Ishikawa (cell line): ENCODE results near the gene PRICKLE1.
A peak's percentile ranks its signal among the peaks of the same experiment; 100 is the strongest.

Source experiments
- CEBPB ChIP-seq: IDR thresholded peaks from 2 replicates; pipeline ENCODE4 v1.6.1; 2012
- CREB1 ChIP-seq: IDR thresholded peaks from 2 replicates; pipeline ENCODE4 v1.6.1; 2012; ENCODE audit warnings: low read depth
- EGR1 ChIP-seq: IDR thresholded peaks from 2 replicates; pipeline ENCODE4 v1.6.1; 2012
- EP300 ChIP-seq: IDR thresholded peaks from 2 replicates; pipeline ENCODE4 v1.6.1; 2012; ENCODE audit warnings: borderline replicate concordance
- FOXM1 ChIP-seq: IDR thresholded peaks from 2 replicates; pipeline ENCODE4 v1.6.1; 2012; ENCODE audit warnings: low read depth, borderline replicate concordance
- NFIC ChIP-seq: IDR thresholded peaks from 2 replicates; pipeline ENCODE4 v1.6.1; 2012
- RAD21 ChIP-seq: IDR thresholded peaks from 2 replicates; pipeline ENCODE4 v1.6.1; 2012; ENCODE audit warnings: low read depth
- TAF1 ChIP-seq: IDR thresholded peaks from 2 replicates; pipeline ENCODE4 v1.6.1; 2012; ENCODE audit warnings: low read depth, mild to moderate bottlenecking
- TCF12 ChIP-seq: IDR thresholded peaks from 2 replicates; pipeline ENCODE4 v1.6.1; 2012; ENCODE audit warnings: low read depth
- TEAD4 ChIP-seq: IDR thresholded peaks from 2 replicates; pipeline ENCODE4 v1.6.1; 2012
- YY1 ChIP-seq: IDR thresholded peaks from 2 replicates; pipeline ENCODE4 v1.6.1; 2012; ENCODE audit warnings: low read depth
- ZBTB7A ChIP-seq: IDR thresholded peaks from 2 replicates; pipeline ENCODE4 v1.6.1; 2012; ENCODE audit warnings: low read depth
- TF ChIP-seq, protein P1 (sequence below): IDR thresholded peaks from 2 replicates; pipeline ENCODE4 v1.6.1; 2012
- TF ChIP-seq, protein P2 (sequence below): IDR thresholded peaks from 2 replicates; pipeline ENCODE4 v1.6.1; 2012
- TF ChIP-seq, protein P3 (sequence below): IDR thresholded peaks from 2 replicates; pipeline ENCODE4 v1.6.1; 2012; ENCODE audit warnings: low read depth, mild to moderate bottlenecking

PRICKLE1 gene

DNA sequence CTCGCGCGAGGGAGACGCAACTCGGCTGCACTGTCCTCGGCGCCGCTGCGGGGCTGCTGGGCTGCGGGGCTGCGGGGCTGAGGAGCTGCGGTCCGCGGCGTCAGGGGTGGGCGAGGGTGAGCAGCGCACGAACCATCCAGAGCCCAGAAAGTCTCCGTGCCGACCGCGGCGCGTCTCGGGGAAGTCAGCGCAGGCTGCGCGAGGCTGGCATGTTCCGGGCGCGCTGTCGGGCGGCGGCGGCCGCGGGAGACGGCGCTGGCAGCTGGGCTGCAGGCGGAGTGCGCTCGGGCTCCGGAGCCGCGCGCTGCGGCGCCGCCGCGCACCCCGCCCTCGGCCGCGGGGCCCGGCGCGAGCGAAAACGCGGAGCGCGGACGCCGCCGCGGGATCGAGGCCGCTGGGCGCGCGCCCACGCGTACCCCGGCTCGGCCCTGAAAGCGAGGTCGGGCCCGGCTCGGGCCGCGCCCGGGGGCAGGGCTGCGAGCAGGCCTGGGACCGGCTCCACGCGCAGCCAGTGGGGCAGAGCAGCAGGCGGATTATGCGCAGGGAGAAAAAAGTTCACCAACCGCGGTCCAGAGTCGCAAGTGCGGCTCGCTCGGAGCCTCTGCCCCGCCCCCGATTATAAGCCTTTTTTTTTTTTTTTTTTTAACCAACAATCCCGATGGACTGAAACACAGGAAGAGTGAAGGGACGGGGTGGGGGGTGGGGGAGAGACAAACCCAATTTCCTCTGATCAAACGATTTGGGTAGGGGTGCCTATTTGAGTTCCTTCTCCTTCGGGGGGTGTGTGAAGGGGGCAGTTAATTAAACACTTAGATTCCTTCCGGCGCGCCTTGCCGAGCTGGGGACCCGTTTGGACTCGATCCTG is at the start of gene PRICKLE1:
Gene PRICKLE1 (minus strand): TSS at position 282 of the 865 bp plus-strand sequence. CDS start 117,230 bp downstream, outside the sequence.
- no peak for TF ChIP-seq ZBTB7A
- no peak for TF ChIP-seq CEBPB
- no peak for TF ChIP-seq EP300
- TF ChIP-seq CREB1, result no peak
- TF ChIP-seq EGR1, result peak; percentile 69; the same call in 1 of the 2 replicates

DNA sequence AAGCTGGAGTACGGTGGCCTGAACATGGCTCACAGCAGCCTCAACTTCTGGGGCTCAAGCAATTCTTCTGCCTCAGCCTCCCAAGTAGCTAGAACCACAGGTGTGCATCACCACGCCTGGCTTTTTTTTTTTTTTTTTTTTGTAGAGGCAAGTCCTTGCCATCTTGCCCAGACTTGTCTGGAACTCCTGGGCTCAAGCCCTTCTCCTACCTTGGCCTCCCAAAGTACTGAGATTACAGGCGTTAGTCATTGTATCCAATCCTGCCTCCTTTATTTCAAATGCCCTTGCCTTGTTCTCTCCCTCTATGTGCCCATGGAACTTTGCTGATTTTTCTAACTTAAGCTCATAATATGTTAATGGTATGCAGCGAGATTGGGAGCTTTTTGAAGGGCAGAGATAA is 49.2 kb upstream of the PRICKLE1 start:
- TF ChIP-seq TCF12, result no peak
- TF ChIP-seq ZBTB7A, result no peak
- TF ChIP-seq, protein P1, sequence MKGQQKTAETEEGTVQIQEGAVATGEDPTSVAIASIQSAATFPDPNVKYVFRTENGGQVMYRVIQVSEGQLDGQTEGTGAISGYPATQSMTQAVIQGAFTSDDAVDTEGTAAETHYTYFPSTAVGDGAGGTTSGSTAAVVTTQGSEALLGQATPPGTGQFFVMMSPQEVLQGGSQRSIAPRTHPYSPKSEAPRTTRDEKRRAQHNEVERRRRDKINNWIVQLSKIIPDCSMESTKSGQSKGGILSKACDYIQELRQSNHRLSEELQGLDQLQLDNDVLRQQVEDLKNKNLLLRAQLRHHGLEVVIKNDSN, result no peak
- no peak for TF ChIP-seq TAF1
- TF ChIP-seq NFIC, result no peak
- TF ChIP-seq CEBPB, result no peak
- no peak for TF ChIP-seq YY1
- TF ChIP-seq TEAD4, result no peak
- TF ChIP-seq, protein P2, sequence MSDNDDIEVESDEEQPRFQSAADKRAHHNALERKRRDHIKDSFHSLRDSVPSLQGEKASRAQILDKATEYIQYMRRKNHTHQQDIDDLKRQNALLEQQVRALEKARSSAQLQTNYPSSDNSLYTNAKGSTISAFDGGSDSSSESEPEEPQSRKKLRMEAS, result no peak
- TF ChIP-seq EGR1, result no peak
- no peak for TF ChIP-seq CREB1
- TF ChIP-seq, protein P3, sequence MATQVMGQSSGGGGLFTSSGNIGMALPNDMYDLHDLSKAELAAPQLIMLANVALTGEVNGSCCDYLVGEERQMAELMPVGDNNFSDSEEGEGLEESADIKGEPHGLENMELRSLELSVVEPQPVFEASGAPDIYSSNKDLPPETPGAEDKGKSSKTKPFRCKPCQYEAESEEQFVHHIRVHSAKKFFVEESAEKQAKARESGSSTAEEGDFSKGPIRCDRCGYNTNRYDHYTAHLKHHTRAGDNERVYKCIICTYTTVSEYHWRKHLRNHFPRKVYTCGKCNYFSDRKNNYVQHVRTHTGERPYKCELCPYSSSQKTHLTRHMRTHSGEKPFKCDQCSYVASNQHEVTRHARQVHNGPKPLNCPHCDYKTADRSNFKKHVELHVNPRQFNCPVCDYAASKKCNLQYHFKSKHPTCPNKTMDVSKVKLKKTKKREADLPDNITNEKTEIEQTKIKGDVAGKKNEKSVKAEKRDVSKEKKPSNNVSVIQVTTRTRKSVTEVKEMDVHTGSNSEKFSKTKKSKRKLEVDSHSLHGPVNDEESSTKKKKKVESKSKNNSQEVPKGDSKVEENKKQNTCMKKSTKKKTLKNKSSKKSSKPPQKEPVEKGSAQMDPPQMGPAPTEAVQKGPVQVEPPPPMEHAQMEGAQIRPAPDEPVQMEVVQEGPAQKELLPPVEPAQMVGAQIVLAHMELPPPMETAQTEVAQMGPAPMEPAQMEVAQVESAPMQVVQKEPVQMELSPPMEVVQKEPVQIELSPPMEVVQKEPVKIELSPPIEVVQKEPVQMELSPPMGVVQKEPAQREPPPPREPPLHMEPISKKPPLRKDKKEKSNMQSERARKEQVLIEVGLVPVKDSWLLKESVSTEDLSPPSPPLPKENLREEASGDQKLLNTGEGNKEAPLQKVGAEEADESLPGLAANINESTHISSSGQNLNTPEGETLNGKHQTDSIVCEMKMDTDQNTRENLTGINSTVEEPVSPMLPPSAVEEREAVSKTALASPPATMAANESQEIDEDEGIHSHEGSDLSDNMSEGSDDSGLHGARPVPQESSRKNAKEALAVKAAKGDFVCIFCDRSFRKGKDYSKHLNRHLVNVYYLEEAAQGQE, result no peak
- no peak for TF ChIP-seq FOXM1
- TF ChIP-seq EP300, result no peak
- no peak for TF ChIP-seq RAD21

DNA sequence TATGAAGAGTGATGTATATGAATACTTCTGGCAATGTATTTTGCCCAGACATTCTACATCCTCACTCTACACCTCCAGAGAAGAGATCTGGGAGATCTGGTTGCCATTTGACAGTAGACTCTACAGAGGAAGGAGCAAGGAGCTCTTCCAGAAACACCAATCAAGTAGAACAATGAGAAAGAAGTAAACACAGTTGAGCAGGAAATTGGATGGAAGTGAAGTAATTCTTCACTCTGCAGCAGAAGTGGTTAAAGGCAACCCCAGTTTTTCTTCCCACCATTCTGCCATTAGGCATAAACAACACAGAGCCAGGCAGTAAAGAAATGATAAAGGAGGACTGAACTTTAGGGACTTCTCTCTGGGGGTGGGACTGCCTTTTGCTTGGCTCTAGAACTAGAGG is 48.5 kb upstream of the PRICKLE1 start:
- TF ChIP-seq TCF12, result no peak
- no peak for TF ChIP-seq EP300
- no peak for TF ChIP-seq NFIC

DNA sequence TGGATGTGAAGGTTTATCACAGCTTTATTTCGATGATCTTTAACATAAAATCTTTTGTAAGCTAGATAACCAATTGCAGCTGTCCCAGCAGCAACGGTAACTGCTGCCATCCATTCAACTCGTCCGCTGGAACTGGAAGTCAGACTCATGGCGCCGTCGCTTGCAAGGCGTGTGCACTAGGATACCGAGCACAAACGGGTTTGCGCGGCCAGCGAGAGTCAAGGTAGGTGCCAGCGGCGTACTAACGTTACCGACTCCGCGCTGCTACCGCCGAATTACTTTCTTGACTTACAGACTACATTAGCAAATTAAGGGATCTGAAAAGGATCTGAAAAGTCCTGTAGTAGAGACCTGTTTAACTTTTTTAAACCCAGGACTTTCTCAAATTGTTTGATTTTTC is 47.4 kb upstream of the PRICKLE1 start:
- TF ChIP-seq EGR1, result no peak

DNA sequence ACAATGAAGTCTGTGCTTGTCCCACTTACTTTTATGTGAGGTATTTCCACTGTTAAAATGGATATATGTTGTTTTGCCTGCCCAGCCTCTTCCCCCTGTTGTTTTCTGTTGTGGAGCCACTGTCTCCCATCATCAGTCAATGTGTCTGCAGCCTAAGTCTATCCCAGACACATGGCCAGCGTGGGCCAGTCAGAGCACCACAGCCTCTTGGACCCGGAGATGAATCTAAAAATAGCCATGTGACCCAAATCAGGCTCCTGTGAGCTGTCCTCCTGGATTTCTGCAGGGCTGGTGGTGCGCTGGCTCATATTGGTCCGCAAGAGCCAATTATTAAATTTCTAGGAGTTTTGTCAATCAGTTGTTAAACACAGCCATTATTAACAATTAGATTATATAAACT is 44.0 kb upstream of the PRICKLE1 start:
- TF ChIP-seq TEAD4, result no peak

DNA sequence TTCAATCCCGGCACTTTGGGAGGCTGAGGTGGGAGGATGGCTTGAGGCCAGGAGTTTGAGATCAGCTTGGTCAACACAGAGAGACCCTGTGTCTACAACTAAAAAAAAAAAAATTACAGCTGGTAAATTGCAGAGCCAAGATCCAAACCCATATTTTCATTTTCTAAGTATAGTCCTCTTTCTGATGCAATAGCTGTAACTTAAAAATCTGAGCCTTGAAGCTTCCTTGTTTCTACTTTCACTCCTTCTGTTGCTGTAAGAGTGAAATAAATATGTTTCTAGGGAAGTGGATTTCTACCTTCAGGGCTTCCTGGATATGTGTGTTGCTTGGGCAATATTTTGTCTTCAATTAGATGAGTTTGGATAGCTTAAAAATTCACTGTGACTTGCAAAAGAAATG is 42.0 kb upstream of the PRICKLE1 start:
- TF ChIP-seq, protein P3, result no peak
- TF ChIP-seq NFIC (no peak), ZBTB7A (no peak), EGR1 (no peak), TEAD4 (no peak), CEBPB (no peak), FOXM1 (no peak), RAD21 (no peak), CREB1 (no peak), TCF12 (no peak), YY1 (no peak), TAF1 (no peak), EP300 (no peak)
- TF ChIP-seq, protein P1, result no peak
- TF ChIP-seq, protein P2, result no peak

DNA sequence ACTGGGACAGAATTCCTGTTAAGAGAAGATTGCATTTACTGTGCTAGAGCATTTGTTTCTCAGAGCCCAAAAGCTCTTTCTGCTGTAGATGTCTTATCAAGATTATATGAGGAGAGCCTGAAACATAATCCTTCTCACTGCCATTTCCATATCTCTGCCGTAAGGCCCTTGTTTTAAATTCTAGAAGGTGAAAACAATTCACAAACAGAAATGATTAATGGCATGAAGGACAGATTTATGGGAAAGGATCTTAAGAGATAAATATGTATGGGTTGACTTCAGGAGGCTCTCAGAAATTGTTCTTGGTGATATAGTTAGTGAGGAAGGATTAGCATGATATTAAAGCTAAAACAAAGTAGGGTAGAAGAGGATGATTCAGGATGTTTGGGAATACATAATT is 40.8 kb upstream of the PRICKLE1 start:
- TF ChIP-seq EP300, result no peak
- TF ChIP-seq YY1, result no peak
- TF ChIP-seq, protein P3, result no peak
- TF ChIP-seq RAD21, result no peak
- TF ChIP-seq, protein P1, result no peak
- TF ChIP-seq EGR1, result no peak
- TF ChIP-seq NFIC, result no peak
- TF ChIP-seq FOXM1, result no peak
- TF ChIP-seq, protein P2, result no peak
- TF ChIP-seq TCF12, result no peak
